NCI-H2029 treated with DMSO at 0.1 percent for 48 hours (cell line): ENCODE data around the gene GABARAP.

Source experiments
- DNase-seq: peaks from one replicate; lab custom pipeline; 2025; lab: John Stamatoyannopoulos, UW

The GABARAP gene

GRCh38 chr17:7221278-7222092 lies 20.8 kb downstream of the GABARAP start:
- no peak for DNase-seq

- peak; percentile 2 for DNase-seq
Measured at GRCh38 chr17:7220593-7221277, 21.5 kb downstream of the GABARAP start.

- peak; percentile 14 for DNase-seq
Measured at GRCh38 chr17:7219812-7220592, 22.2 kb downstream of the GABARAP start, which contains the start of the genes ACADVL and DLG4. Gene ACADVL, plus strand, starts transcription at chr17:7219938. Its CDS starts 47 bp downstream, at chr17:7219985. Gene DLG4, minus strand, starts transcription at chr17:7219836.

GRCh38 chr17:7219229-7219811 lies 22.9 kb downstream of the GABARAP start:
- DNase-seq, result no peak

GRCh38 chr17:7218758-7219157 lies 23.5 kb downstream of the GABARAP start:
- DNase-seq, result no peak

- no peak for DNase-seq
Measured at GRCh38 chr17:7218166-7218565, 24.1 kb downstream of the GABARAP start.

GRCh38 chr17:7217113-7217987 lies 24.9 kb downstream of the GABARAP start:
- DNase-seq, result no peak

- no peak for DNase-seq
Measured at GRCh38 chr17:7216242-7217112, 25.8 kb downstream of the GABARAP start.

GRCh38 chr17:7215652-7216180 lies 26.5 kb downstream of the GABARAP start:
- no peak for DNase-seq

GRCh38 chr17:7215136-7215638 lies 27.1 kb downstream of the GABARAP start:
- DNase-seq, result no peak

- peak; percentile 72 for DNase-seq
Measured at GRCh38 chr17:7214300-7215135, 27.7 kb downstream of the GABARAP start.

- peak; percentile 35 for DNase-seq
Measured at GRCh38 chr17:7213895-7214299, 28.4 kb downstream of the GABARAP start.

GRCh38 chr17:7211491-7212273 lies 30.6 kb downstream of the GABARAP start:
- no peak for DNase-seq

GRCh38 chr17:7208754-7209460 lies 33.3 kb downstream of the GABARAP start:
- DNase-seq, result no peak

- no peak for DNase-seq
Measured at GRCh38 chr17:7208027-7208571, 34.1 kb downstream of the GABARAP start.

- DNase-seq, result no peak
Measured at GRCh38 chr17:7207120-7208001, 34.9 kb downstream of the GABARAP start.
